GM04504 (cell line): ENCODE results near the gene TRAK1.
A peak's percentile ranks its signal among the peaks of the same experiment; 100 is the strongest.

Experiments
- DNase-seq: peaks from one replicate; pipeline ENCODE4 v3.0.0-alpha.2; 2012; ENCODE audit warnings: low read depth

TRAK1 gene

DNA sequence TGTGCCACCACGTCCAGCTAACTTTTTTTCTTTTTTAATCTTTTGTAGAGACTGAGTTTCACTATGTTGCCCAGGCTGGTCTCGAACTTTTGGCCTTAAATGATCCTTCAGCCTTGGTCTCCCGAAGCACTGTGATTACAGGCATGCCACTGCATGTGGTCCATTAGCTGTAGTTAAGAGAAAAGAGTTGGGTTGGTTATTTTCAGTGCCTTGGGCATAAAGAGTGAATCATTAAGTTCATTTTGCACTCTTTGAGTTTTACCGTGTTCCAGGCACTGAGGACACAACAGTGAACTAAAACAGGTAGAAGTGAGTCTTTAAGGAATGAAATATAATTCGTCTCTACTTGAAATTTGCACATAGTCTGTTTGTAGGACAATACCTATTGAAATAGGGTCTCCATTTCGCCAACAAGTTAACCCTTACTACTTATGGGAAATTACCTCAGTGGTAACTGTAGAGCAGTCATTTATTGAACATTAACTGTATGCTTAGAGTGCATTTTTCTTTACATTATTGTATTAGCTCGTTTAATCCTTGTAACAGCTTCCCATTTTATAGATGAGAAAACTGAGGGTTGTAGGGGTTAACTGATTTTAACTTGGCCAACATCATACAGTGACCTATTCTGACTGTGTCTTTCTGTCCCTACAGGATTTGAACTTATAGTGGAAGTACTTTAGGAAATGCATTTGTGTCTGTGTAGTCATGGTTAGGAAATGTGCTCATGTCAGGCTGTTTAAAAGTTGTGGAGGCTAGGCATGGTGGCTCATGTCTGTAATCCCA is 22.7 kb upstream of the TRAK1 start:
- no peak for DNase-seq

DNA sequence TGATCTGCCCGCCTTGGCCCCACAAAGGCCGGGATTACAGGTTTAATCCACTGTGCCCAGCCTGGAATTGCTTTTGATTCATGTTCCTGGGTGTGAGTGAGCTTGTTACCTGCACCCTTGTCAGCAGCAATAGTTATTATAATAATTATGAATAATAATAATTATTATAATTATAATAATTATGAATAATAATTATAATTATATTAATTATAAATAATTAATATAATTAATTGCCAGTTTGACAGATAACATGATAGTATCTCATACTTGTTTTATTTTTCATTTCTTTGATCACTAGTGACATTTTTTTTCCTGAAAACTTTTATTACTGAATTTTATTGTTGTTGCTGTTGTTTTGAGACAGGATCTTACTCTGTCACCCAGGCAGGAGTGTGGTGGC is 21.1 kb upstream of the TRAK1 start:
- DNase-seq = no peak

DNA sequence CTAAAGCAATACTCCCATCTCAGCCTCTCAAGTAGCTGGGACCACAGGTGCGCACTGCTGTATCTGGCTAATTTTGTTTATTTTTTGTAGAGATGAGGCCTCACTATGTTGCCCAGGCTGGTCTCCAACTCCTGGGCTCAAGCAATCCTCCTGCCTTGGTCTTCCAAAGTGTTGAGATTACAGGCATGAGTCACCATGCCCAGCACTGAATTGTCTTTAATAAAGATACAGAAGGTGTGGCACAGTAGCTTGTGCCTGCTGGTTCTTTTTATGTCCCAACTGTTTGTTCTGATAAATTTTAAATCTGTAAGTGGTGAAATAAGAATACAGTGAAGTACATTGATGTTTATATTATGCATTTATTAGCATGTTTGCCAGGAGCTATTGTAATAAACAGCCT is 20.6 kb upstream of the TRAK1 start:
- no peak for DNase-seq

DNA sequence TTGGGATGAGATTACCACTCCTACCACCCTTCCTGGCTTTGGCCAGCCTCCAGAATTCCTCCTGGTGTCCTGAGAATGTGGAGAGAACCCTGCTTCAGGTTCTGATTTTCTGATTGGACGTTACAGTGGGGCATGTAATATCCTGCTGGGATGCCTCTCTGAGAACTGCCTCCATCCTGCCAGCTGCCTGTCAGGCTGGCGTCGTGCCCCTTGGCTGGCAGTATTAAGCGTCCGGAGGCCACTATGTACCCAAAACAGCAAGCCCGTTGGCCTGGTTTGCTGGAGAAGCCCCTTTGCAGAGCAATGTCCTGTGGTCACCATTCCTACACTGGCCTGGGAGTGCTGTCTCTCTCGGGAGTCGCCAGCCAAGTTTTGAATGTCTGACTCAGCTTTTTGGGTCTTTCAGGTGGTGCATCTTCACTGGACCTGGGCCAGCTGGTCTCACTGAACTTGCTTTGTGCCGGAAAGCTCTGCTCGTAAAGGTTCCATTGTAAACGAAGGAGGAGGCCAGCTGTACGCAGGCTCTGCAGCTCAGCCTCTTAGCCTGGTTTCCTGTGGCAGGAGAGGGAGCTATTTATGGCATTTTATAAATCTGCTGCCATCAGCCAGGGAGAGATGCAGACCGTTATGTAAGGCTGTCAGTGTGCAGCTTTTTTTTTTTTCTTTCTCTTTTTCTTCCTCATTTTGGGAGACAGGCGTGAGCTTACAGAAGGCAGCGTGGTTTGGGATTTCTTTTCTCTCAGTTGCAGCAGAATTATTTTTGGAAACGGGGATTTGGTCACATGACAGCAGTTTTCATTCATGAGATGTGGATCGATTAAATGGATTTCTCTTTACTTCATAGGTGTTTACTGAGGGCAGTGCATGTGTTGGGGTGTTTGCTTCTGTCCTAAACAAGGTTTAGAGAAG is 19.0 kb upstream of the TRAK1 start:
- DNase-seq = peak; percentile 74

DNA sequence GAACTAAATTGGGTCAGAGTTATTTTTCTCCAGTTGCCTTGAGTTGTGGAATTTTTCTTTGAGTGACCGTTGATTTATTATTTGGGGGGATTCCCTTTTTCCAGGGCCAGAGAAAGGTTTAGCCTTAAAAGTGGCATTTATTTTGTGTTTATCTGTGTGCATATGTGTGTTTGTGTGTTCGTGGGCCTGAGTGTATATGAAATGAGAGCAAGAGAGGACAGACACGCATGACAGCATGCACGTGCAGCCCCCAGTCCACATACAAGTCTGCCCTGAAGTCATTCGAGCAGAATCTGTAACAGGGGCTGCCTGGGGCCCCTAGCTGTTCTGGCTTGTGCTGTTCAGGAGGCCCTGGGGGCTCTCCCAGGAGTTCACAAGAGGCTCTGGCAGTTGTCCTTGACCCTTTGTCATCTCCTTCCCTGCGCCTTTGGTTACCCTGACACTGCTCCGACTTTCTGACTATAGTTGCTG is 18.3 kb upstream of the TRAK1 start:
- no peak for DNase-seq

DNA sequence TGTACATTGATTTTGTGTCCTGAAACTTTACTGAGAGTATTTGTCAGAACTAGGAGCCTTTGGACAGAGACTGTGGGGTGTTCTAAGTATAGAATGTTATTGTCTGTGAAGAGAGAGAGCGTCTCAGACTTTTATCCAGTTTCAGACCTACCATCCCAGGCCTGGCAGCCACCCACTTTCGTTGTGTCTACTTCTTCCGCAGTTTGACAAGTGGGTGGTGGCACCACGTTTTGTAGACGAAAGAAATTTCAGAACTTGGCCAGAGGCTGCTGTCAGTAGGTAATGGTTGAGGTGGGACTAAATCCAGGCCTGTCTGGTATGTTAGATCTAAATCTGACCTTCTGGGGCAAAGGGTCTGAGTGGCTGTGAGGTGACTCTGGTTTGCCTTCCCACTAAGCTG is 13.4 kb upstream of the TRAK1 start:
- DNase-seq = no peak

DNA sequence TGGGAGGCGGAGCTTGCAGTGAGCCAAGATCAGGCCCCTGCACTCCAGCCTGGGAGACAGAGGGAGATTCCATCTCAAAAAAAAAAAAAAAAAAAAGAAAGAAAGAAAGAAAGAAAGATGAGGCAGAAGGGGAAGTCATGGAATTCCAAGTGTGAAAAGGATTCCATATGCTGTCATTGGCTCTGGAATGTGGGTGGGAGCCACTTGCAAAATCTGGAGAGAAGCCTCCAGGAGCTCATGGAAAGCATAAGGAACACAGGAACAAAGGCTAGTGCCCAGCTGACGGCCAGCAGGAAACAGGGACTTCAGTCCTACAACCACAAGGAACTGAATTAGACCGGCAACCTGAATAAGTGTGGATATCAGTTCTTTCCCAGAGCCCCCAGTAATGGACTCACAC is 12.5 kb upstream of the TRAK1 start:
- DNase-seq = no peak

DNA sequence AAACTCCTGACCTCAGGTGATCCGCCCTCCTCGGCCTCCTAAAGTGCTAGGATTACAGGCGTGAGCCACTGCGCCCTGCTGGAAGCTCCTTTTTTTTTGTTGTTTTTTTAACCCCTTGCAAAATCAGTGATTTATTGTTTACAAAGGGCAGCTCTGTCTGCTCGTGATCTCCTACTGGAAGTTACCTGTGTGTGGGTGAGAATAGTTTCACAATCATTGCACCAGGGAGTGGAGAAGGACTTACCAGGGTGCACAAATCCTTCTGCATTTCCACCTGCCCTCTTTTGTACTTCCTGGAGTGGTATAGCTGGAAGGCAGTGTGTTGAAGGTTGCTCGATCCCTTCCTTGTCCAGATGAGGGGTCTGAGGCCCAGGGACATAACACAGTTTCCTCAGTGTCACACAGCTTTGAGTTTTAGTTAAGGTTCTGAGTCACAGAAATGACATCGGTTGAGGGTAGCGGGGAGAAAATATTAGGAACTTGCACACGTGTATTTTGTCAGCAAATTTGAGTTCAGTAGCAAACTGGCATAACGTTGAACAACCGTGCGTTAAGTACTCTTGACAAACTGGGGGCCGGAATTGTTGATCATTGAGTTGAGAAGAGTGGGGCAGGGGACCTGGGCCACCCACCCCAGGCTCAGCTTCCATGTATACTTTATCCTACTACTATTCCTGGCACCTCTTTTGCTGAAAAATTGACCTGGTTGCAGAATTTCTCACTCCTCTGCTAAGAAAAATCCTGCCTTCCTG is 11.3 kb upstream of the TRAK1 start:
- no peak for DNase-seq

DNA sequence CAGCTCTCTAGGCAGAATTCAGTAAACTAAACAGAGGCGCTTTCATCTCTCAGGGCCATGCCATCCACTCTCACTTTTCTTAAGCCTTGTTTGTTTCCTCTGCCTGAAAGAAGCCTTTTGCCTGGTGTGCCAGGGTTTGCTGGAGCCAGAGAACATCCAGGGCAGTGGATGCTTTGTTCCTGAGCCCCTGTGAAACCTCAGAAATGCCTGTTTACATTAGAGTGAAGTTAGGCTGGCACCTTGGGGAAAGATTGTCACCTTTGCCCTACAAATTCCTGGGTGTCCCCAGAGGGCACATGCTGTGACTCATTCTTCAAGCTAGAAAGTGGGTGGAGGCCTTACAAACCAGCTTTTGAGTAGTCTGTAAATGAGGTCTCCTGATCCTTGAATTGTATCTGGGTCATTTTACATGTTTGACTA is 10.7 kb upstream of the TRAK1 start:
- DNase-seq = no peak

DNA sequence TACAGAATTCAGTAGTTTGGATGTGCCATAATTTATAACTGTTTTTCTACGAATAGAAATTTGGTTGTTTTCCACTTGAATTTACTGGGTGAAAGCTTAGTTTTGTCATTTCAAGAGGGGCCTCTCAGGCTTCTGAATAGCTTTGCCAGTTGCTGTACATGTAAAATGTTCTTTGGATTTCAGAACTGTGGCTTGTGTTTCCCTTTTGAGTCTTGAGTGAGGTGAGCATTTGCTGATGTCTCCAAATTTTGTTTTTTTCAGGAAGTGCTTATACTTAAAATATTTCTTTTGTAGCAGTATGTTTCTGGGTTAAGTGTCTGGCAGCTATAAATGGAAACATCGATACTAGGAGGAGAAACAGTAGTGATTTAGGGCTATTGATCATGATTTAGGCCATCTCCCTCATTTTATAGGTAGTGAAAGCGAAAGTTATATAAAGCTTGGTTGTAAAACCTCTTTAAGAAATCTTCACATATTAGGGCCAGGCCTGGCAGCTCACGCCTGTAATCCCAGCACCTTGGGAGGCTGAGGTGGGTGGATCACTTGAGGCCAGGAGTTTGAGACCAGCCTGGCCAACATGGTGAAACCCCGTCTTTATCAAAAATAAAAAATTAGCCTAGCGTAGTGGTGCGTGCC is 9.2 kb upstream of the TRAK1 start:
- DNase-seq = no peak

DNA sequence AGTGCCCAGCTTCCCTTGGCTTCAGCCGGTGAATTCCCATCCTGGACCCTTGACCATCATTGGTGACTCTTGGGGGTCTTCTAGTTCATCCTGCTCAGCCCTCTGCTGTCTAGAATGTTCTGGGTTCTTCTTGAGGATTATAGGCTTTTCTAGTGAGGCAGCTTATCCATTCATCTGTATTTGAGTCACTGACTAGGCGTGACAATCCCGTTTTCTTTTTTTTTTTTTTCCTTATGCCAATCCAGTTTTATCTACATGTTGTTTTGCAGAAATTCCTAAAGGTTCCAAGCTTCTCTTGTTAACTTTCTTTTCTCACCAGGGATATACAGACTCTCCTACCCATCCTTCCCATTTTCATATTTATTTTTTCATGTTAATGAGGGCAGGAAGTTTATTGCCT is 6.6 kb upstream of the TRAK1 start:
- DNase-seq = no peak

DNA sequence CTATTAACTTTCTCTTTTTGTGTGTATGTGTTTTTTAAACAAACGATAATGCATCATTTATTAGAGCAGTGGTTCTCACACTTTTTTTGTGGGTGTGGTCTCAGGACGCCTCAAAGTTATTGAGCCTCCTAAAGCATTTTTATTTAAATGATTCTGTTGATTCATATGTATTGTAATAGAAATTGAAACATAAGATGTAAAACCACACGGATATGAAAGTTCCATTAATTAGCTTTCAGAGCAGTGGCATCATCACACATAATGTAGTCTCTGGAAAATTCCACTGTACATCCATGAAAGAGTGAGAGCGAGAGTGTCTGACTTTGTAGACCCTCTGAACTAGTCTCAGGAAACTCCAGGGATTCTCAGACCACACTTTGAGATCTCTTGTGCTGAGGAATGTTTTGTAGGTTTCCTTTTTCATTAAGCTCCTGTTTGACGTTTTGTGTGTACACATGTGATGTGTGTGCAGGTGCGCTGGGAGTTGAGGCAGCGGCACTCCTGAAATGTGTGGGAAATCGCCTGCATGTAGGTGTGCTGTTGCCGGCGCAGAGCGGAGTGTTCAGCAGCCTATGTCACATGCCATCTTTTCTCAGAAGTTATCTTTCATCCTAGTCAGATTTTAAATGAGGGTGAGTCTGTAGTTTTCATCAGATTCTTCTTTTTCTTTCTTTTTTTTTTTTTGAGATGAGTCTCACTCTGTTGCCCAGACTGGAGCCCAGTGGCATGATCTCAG is 5.3 kb upstream of the TRAK1 start:
- DNase-seq = no peak

DNA sequence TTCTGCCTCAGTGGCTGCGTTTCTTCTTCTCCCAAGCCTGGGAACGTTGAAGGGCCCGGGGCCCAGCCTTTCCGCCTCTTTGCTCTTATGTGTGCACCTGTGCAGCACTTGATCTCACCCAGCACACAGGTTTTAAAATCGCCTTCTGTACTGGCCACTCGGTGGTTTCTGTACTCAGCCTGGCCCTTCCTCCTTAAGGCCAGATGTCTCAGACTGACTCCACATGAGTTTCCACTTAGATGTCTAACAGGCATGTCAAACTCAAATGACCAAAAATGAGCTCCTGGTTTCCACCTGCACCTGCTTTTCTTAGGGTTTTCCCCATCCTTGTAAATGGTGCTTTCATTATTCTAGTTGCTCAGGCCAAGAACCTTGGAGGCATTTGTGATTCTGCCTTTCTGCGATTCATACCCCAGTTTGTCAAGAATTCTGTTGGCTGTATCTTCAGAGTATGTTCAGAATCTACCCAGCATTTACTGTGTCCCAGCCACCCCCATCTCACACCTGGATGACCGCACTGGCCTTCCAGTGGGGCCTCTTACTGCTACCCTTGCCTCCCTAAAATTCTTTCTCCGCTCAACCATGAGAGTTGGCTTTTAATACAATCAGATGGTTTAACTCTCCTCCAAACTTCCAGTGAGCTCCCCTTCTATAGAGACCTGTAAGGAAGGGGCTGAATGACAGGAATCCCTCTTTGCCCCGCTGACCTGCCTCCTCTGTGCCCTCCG is 2.2 kb upstream of the TRAK1 start:
- DNase-seq = no peak

DNA sequence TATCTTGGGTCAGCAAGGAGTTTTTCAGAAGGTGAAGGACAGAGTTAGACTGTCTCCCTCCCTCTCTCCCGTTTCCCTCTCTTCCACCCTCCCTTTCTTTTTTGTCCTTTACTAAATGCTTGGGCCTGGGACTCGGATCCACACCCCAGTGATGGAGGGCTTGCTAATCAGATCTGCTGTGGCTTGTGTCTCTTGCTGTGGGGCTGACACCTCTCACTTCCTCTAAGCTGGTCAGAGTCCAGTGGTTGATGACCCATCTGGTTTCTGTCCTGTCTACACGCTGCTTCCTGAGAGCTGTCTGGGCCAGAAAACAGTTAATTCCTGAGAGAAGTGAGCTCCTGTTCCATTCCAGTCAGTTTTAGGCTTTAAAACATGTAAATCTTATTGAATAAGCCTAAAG is 849 bp downstream of the TRAK1 start:
- DNase-seq = no peak

DNA sequence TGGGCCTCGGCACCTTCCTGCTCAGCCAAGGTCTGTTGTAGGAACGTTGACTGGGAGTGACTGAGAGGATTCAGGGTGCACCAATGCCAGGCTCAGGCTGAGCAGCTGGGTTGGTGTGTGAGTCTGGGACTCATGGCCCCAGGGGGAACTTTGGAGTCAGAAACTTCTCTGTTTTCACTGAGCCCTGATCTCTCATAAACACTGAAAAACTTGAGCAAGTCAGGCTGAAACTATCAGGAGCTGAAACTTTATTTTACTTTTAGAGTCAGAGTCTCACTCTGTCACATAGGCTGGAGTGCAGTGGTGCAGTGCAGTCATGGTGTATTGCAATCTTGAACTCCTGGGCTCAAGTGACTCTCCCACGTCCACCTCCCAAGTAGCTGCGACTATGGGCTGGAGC is 3.0 kb downstream of the TRAK1 start:
- DNase-seq = no peak

DNA sequence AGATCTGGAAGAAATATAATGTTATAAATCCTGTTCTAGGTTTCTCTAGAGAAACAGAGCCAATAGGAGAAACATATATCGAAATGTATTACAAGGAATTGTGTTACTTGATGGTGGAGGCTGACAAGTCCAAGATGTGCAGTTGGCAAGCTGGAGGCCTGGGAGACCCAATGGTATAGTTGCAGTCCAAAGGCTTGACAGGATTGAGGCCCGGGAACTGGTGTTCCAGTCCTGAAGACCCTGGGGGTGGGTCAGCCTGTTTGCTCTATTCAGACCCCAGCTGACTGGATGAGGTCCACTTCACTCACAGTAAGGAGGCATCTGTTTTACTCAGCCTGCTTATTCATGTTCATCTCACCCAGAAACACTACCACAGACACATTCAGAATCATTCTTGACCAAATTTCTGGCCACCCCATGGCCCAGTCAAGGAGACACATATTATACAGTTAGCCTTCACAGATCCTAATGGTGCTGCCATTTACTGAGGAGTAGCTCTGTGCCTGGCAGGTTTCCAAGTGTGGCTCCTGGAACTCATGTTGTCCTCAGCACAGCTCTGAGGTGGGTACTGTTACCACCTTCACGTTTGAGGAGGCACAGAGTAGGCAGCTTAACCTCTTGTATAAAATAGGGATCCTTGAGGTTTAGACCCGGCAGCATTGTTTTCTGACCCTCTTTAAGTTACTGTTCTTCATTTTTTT is 3.7 kb downstream of the TRAK1 start:
- no peak for DNase-seq

DNA sequence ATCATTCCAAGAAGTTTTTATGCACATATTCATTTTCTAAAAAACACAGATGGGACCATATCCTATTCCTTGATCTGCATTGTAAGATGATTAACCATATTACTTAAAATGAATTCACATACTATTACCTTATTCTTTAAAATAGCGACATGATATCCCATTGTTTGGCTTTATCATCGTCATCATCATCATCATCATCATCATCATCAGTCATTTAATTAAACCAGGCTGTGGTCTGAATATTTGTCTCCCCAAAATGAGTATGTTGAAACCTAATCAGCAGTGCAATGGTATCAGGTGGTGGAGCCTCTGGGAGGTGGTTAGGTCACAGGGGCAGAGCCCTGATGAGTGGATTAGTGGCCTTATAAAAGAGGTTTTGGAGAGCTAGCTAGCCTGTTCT is 4.4 kb downstream of the TRAK1 start:
- DNase-seq = no peak

DNA sequence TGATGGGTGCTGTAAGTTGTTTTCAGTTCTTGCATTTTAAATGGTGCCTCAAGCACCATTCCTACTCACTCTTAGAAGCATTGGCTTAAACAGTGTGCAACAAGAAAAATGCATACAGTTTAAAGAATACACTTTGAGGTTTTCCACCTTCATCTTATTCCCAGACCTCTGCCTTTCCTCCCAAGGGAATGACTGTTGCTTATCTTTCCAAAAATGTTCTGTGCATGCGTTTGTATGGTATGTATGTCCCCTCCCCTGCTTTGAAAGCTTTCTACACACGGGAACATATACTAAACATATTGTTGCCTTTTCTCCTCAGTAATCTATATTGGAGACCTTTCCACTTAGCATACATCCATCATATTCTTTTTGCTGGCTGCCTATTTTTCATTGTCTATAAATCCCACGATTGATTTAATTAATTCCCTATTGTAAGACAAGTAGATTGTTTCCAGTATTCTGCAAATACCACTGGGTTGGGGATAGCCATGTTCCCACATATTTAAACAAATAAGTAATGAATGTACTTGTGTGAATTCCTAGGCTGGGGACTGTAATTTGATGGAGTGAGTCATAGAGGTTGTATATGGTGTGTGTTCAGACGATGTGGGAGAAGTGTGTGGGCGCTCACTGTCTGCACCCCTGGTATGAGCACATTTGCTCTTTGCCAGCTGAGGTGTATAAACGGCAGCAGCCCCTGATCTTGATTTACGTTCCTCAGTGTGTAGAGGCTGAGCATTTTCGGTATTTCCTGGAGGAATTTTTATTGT is 5.8 kb downstream of the TRAK1 start:
- DNase-seq = no peak

DNA sequence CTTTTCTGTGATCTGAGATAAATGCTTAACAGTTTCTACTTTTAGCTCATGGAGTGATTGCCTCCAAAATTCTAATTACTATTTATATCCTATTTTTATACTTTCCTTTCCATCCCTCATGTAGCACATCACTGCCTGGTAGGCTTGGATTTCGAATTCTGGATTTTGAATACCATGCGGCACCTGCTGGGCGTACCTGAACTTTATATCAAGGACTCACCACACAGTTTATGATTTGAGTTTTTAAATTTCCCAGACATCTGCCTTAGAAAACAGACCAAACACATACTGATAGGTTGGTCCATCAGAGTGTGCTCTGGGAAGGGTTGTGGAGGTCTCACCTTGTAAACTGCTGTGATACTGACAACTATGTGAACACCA is 6.4 kb downstream of the TRAK1 start:
- no peak for DNase-seq
